SW 1271 (cell line): ENCODE results near the gene CDC42SE1.

Experiments used
- DNase-seq, 2 experiments: peaks; one replicate each; lab custom pipeline; 2025; lab: John Stamatoyannopoulos, UW

The CDC42SE1 gene

DNA sequence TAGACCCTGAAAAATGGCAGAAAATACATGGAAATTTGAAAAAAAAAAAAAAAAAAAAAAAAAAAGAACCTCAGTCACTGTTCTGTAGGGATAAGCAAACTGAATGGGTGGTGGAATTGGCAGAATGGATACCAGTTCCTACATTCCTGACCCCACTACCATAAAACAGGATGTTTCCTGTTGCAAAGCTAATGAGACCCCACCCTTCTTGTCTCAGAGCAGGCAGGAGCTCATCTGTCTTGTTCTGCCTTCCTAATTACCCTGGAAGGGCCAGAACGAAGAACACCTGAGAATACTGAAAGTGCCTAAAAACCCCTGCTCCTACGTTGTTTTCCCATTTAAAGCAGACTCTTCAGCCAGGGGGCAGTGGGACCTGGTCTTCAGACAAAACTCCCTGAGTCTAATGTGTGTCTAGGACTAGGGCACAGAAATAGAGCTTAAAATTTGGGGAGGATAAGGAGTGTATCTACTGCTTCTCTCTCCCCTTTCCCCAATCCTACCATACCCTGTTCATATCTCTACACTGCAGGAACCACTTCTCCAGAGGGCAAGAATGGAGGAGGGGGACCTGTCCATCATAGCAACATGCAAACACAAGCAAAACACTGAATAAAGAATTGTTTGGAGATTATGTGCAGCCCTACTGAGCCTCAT, 7.9 kb downstream of the CDC42SE1 start:
- DNase-seq = no peak

GRCh38 chr1:151050051-151050688, 9.3 kb downstream of the CDC42SE1 start:
- no peak for DNase-seq

DNA sequence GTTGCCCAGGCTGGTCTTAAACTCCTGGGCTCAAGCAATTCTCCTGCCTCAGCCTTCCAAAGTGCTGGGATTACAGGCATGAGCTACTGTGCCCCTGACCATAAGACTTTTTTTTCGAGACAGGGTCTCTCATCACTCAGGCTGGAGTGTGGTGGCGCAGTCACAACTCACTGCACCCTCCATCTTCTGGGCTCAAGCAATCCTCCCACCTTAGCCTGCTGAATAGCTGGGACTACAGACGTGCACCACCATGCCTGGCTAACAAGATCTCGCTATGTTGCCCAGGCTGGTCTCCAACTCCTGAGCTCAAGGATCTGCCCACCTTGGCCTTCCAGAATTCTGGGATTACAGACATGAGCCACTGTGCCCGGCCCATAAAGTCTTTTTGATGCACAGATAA, 10.0 kb downstream of the CDC42SE1 start:
- DNase-seq = no peak

DNA sequence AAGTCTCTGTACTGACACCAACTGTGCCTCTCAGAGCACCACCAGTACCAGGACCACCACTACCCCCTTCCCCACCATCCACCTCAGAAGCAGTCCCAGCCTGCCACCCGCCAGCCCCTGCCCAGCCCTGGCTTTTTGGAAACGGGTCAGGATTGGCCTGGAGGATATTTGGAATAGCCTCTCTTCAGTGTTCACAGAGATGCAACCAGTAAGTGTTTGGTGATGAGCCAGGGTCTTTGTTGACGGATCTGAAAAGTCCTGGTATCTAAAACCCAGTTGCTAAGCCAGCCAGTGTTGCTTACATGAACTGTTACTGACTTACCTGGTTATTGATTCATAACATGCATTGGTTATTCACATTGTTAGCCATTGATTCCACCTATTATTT, 10.8 kb downstream of the CDC42SE1 start:
- DNase-seq = no peak

DNA sequence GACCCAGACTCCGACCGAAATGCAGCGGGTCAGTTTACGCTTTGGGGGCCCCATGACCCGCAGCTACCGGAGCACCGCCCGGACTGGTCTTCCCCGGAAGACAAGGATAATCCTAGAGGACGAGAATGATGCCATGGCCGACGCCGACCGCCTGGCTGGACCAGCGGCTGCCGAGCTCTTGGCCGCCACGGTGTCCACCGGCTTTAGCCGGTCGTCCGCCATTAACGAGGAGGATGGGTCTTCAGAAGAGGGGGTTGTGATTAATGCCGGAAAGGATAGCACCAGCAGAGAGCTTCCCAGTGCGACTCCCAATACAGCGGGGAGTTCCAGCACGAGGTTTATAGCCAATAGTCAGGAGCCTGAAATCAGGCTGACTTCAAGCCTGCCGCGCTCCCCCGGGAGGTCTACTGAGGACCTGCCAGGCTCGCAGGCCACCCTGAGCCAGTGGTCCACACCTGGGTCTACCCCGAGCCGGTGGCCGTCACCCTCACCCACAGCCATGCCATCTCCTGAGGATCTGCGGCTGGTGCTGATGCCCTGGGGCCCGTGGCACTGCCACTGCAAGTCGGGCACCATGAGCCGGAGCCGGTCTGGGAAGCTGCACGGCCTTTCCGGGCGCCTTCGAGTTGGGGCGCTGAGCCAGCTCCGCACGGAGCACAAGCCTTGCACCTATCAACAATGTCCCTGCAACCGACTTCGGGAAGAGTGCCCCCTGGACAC, 11.3 kb downstream of the CDC42SE1 start:
- peak; percentile 32 to 41 for DNase-seq

GRCh38 chr1:151047591-151047924, 11.9 kb downstream of the CDC42SE1 start, which contains the start of gene C1orf56:
C1orf56 (plus strand) TSS chr1:151047751; CDS start chr1:151047848, 97 bp downstream.
- peak in 1 of 2 experiments; percentile 35 for DNase-seq

GRCh38 chr1:151043163-151043562, 16.3 kb downstream of the CDC42SE1 start:
- no peak for DNase-seq

DNA sequence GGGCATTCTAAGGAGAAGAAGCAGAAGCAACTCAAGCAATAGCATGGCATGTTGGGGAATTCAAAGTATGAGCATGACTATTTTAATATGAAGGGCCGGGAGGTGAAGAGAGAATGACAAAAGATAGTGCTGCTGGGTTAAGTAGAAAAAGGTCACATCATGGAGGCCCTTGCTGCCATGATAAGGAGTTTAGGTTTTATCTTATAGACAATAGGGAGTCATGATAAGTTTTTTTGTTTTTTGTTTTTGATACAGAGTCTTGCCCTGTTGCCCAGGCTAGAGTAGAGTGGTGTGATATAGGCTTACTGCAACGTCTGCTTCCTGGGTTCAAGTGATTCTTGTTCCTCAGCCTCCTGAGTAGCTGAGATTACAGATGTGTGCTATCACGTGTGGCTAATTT, 19.9 kb downstream of the CDC42SE1 start:
- no peak for DNase-seq

DNA sequence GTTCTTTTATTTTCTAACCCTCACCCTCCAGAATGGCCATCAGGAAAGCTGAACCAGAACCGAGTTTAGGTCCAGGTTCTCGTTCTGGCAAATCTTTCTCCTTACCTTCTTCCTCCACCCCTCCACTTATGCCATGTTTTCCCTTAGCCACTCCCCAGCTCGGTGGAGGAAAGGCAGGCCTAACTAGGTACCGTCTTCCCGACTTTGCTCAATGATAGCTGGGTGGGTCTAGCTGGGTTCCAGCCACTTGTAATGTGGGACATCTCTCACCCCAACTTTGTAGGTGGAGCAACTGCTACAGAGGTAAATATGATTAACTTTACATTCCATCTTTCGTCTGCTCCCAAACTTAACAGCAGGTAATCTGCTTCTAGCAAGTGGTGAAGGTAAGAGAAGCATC, 22.4 kb downstream of the CDC42SE1 start:
- DNase-seq = no peak

- no peak for DNase-seq
These were observed 23.1 kb downstream of the CDC42SE1 start, which contains the start of gene BNIPL for GRCh38 chr1:151036356-151036755. BNIPL (plus strand) TSS chr1:151036586; CDS start chr1:151036726, 140 bp downstream.

DNA sequence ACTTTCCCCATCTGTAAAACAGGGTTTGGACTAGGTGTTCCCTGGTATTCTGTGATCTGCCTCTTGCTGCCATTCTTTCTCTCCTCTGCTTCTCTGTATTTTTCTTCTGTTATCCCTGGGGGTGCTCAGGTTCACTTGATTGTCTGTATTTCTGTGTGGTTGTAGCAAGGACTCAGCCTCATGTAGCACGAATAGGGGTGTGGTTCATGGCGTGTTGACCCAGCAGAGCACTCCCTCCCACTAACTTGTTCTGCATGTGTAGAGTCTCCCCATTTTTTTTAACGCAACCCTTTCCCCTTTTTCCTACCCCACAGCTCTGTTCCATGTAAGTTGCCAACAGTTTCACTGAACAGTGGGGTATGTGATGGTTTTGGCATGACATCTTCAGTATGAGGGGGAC, 24.3 kb downstream of the CDC42SE1 start:
- DNase-seq = no peak

- DNase-seq = no peak
These were observed 27.3 kb downstream of the CDC42SE1 start for GRCh38 chr1:151032164-151032563.

GRCh38 chr1:151026460-151026859, 33.0 kb downstream of the CDC42SE1 start:
- no peak for DNase-seq

DNA sequence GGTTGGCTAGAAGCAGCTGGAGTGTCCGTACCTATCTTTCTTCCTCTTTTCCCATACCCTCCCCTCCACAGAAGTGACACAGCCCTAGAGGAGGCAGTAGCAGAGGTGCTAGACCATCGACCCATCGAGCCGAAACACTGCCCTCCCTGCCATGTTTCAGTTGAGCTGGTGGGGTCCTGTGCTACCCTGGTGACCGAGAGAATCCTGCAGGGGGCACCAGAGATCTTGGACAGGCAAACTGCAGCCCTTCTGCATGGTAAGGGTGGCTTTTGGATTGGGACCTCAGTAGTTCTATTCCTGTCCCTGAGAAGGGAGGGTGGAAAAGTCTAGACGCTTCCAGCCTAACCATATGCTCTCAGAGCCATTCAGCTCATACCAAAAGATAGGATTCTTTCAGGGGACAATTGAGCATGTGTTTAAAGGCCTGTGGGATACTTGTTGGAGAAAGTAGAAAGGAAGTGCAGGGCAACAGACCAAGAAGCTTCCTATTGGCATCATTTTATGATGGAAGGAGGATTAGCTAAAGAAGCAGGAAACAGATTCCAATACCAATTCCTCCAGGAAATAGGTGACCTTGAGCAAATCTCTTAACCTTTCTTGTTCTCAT, 34.8 kb downstream of the CDC42SE1 start:
- DNase-seq = peak in 1 of 2 experiments; percentile 21

DNA sequence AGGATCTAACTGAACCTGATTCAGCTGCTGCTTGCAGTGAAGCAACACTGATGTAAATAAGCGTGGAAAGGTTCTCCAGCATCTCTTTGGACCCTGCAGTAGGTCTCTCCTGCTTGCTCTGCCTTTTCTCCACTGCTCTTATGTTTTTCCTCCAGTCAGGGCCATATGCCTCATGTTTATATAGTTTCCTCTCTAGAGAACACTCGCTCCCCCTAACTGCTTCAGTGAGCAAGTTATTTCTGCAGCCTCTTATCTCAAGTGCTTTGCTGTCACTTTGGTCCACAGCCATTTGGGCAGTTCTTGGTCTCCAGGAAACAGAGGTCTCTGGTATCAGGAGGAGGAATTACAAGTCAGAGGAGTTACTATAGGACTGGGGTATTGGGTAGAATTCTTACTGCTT, 45.9 kb downstream of the CDC42SE1 start:
- no peak for DNase-seq

DNA sequence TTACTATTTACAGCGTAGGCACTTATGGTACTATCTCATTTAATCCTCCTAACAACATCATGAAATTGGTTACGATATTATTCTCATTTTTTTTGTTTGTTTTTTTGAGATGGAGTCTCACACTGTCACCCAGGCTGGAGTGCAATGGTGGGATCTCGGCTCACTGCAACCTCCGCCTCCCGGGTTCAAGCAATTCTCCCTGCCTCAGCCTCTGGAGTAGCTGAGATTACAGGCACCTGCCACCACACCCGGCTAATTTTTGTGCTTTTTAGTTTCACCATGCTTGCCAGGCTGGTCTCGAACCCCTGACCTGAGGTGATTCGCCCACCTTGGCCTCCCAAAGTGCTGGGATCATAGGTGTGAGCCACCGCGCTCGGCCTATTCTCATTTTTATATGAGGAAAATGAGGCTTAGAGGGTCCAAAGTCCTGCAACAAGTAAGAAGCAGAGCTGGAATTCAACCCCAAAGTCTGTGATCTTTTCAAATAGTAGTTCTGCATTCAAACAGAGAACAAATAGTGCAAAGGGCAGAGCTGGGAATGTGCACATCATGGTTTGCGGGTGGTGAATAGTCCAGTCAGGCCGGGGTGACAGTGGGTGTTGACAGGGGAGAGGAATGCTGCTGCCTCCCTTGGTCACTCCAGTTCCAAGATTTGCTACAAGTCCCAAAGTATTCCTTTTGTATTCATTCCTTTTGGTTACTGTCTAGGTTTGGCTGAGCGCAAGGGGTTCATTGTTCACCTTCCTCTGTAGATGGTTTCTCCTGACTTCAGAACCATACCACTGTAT, 46.5 kb downstream of the CDC42SE1 start:
- DNase-seq = no peak

- no peak for DNase-seq
These were observed 48.1 kb downstream of the CDC42SE1 start for GRCh38 chr1:151011154-151011850.

DNA sequence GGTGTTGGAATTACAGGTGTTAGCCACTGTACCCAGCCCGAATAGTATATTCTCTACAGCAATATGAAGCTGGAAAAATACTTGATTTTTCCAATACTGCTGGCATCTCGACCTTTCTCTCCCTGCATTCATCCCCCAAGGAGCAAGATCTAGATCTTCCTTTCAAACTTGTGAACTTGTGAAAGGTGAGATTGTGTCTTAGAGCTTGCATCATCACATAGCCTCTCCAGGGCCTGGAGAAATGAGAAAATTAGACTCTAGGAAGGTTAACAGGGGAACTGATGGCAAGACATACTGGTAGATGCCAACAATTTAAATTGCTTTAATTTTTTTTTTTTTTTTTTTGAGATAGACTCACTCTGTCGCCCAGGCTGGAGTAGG, 49.1 kb downstream of the CDC42SE1 start:
- no peak for DNase-seq

GRCh38 chr1:151009674-151010345, 49.6 kb downstream of the CDC42SE1 start:
- DNase-seq = no peak

GRCh38 chr1:151009206-151009587, 50.2 kb downstream of the CDC42SE1 start:
- DNase-seq = no peak
